HFFc6 (cell line): ENCODE results near the gene GOSR1. TPM values are rescaled to one million over a fixed set of nuclear protein-coding genes. Genes with fewer than 3 reads are reported as not detected.
A peak's percentile ranks its signal among the peaks of the same experiment; 100 is the strongest.
"Not testable (repeated sequence)": the region's sequence is repeated elsewhere in the genome, so short reads cannot be mapped to it uniquely, and the experiment has no call there.

Experiments
- DNase-seq: peaks from one replicate; pipeline ENCODE4 v3.0.0-alpha.2; 2018
- H3K27ac Mint-ChIP-seq: 2 replicates; pipeline ENCODE4 v1.8.0; 2020; ENCODE audit warnings: mild to moderate bottlenecking, mixed read lengths
- H3K27me3 Mint-ChIP-seq: 2 replicates; pipeline ENCODE4 v1.8.0; 2021; ENCODE audit warnings: mild to moderate bottlenecking, moderate library complexity, mixed read lengths; ENCODE audit not compliant: insufficient read depth
- H3K36me3 Mint-ChIP-seq: 2 replicates; pipeline ENCODE4 v1.8.0; 2021; ENCODE audit warnings: low read depth, mixed read lengths
- H3K4me1 Mint-ChIP-seq: 2 replicates; pipeline ENCODE4 v1.8.0; 2020; ENCODE audit warnings: low read depth, mixed read lengths
- H3K4me3 Mint-ChIP-seq: 2 replicates; pipeline ENCODE4 v1.8.0; 2020; ENCODE audit warnings: mild to moderate bottlenecking, moderate library complexity, mixed read lengths
- H3K9me3 Mint-ChIP-seq: 2 replicates; pipeline ENCODE4 v1.8.0; 2020; ENCODE audit warnings: mild to moderate bottlenecking, mixed read lengths
- CTCF ChIP-seq: fragments of 200-600 bp; sonication (generic); IDR thresholded peaks from 2 replicates; pipeline ENCODE4 v1.5.0; 2021; ENCODE audit warnings: antibody characterized with exemption, mild to moderate bottlenecking
- total RNA-seq, 6 experiments: library from RNA; stranded (reverse); fragmentation: NEBNext Ultra II Directional; extraction: Animal tissue kit (Norgen Biotek cat#: 25700); gene quantifications; 2 replicates in 1 of 6; 3 replicates in 5 of 6; pipeline ENCODE4 v1.2.3, GENCODE V29; 2021

Gene GOSR1
- total RNA-seq, 6 experiments from 2014 or later: 41.2 to 47.6 (median 43.9) TPM

GRCh38 chr17:30524847-30525246 lies 47.6 kb downstream of the GOSR1 start:
- TF ChIP-seq CTCF: no peak
- H3K27me3 Mint-ChIP-seq: no peaks in the 10 kb centered on the region; the same call in 1 of the 2 replicates
- H3K27ac Mint-ChIP-seq: peak overlapping the region; percentile 79
- peaks cover 31% of the 10 kb centered on the region for H3K36me3 Mint-ChIP-seq
- H3K4me3 Mint-ChIP-seq: peak overlapping the region; percentile 37
- peaks cover 40% of the 10 kb centered on the region for H3K4me1 Mint-ChIP-seq
- DNase-seq: peak; percentile 79
- H3K9me3 Mint-ChIP-seq: no peaks in the 10 kb centered on the region

- Mint-ChIP-seq H3K27ac (no peak overlapping the region), H3K4me1 (peaks cover 24% of the 10 kb centered on the region), H3K4me3 (no peak overlapping the region), H3K27me3 (peaks cover 2% of the 10 kb centered on the region; the same call in 1 of the 2 replicates), H3K9me3 (no peaks in the 10 kb centered on the region), H3K36me3 (peaks cover 26% of the 10 kb centered on the region)
- no peak for DNase-seq
- TF ChIP-seq CTCF: no peak
Observed at GRCh38 chr17:30526401-30526800, 49.2 kb downstream of the GOSR1 start.

GRCh38 chr17:30528701-30529100 lies 51.5 kb downstream of the GOSR1 start:
- H3K27ac Mint-ChIP-seq, H3K4me3 Mint-ChIP-seq, H3K9me3 Mint-ChIP-seq, DNase-seq, H3K27me3 Mint-ChIP-seq: not testable (repeated sequence)
- peaks cover 12% of the 10 kb centered on the region for H3K36me3 Mint-ChIP-seq
- H3K4me1 Mint-ChIP-seq: peaks cover 15% of the 10 kb centered on the region

- Mint-ChIP-seq H3K27ac (no peak overlapping the region), H3K4me1 (no peaks in the 10 kb centered on the region), H3K27me3 (peaks cover 2% of the 10 kb centered on the region; the same call in 1 of the 2 replicates), H3K36me3 (no peaks in the 10 kb centered on the region), H3K4me3 (no peak overlapping the region), H3K9me3 (no peaks in the 10 kb centered on the region)
- TF ChIP-seq CTCF: no peak
- peak; percentile 52 for DNase-seq
Observed at GRCh38 chr17:30530346-30531025, 53.3 kb downstream of the GOSR1 start.

DNA sequence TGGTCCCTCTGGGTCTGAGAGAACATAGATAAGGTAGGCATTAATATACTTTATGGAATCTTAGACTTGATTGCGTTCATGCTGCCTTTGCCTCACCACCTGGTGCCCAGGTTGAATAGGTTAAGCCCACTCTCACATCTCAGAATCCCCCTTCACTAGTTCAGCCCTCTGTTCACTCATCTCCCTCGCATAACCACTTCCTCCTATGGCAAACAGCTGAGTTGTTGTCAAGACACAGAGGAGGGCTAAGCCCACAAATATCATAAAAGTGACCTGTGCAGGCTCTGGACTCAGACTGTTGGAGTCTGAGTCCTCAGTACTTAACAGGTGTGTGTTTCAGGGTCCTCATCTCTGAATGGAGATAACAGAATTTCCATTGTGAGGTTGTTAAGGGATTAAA lies 55.7 kb downstream of the GOSR1 start:
- no peak for TF ChIP-seq CTCF
- H3K27ac Mint-ChIP-seq: no peak overlapping the region
- H3K4me1 Mint-ChIP-seq: no peaks in the 10 kb centered on the region
- no peak for DNase-seq
- H3K4me3 Mint-ChIP-seq: no peak overlapping the region
- H3K9me3 Mint-ChIP-seq: no peaks in the 10 kb centered on the region
- H3K27me3 Mint-ChIP-seq: peaks cover 3% of the 10 kb centered on the region; the same call in 1 of the 2 replicates
- no peaks in the 10 kb centered on the region for H3K36me3 Mint-ChIP-seq

- no peaks in the 10 kb centered on the region for H3K4me1 Mint-ChIP-seq
- H3K36me3 Mint-ChIP-seq: 0 out of 2 replicates have a peak, but pooled peaks cover 4% of the 10 kb centered on the region
- H3K27me3 Mint-ChIP-seq: peaks cover 3% of the 10 kb centered on the region; the same call in 1 of the 2 replicates
- no peak overlapping the region for H3K4me3 Mint-ChIP-seq
- no peak for TF ChIP-seq CTCF
- H3K27ac Mint-ChIP-seq: no peak overlapping the region
- no peak for DNase-seq
- no peaks in the 10 kb centered on the region for H3K9me3 Mint-ChIP-seq
Observed at GRCh38 chr17:30534298-30534697, 57.1 kb downstream of the GOSR1 start.
